LNCaP clone FGC (cell line): ENCODE measurements around the gene HS3ST3B1.

Experiments used
- DNase-seq: peaks from one replicate; pipeline ENCODE4 v3.0.0-alpha.2; 2011; ENCODE audit warnings: low read depth
- H3K4me3 ChIP-seq: 2 replicates; pipeline ENCODE4 v1.5.1; 2011; ENCODE audit warnings: mild to moderate bottlenecking, low read depth, low read length, control low read depth
- TF ChIP-seq, protein P1 (sequence below): IDR thresholded peaks from 2 replicates; pipeline ENCODE4 v1.5.1; 2012; ENCODE audit warnings: mild to moderate bottlenecking; ENCODE audit not compliant: control insufficient read depth, insufficient read depth; ENCODE audit errors: extremely low read depth

The HS3ST3B1 gene

GRCh38 chr17:14329900-14330491 lies 29.1 kb downstream of the HS3ST3B1 start:
- no peak overlapping the region for H3K4me3 ChIP-seq
- TF ChIP-seq, protein P1, sequence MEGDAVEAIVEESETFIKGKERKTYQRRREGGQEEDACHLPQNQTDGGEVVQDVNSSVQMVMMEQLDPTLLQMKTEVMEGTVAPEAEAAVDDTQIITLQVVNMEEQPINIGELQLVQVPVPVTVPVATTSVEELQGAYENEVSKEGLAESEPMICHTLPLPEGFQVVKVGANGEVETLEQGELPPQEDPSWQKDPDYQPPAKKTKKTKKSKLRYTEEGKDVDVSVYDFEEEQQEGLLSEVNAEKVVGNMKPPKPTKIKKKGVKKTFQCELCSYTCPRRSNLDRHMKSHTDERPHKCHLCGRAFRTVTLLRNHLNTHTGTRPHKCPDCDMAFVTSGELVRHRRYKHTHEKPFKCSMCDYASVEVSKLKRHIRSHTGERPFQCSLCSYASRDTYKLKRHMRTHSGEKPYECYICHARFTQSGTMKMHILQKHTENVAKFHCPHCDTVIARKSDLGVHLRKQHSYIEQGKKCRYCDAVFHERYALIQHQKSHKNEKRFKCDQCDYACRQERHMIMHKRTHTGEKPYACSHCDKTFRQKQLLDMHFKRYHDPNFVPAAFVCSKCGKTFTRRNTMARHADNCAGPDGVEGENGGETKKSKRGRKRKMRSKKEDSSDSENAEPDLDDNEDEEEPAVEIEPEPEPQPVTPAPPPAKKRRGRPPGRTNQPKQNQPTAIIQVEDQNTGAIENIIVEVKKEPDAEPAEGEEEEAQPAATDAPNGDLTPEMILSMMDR: no peak
- no peak for DNase-seq

DNA sequence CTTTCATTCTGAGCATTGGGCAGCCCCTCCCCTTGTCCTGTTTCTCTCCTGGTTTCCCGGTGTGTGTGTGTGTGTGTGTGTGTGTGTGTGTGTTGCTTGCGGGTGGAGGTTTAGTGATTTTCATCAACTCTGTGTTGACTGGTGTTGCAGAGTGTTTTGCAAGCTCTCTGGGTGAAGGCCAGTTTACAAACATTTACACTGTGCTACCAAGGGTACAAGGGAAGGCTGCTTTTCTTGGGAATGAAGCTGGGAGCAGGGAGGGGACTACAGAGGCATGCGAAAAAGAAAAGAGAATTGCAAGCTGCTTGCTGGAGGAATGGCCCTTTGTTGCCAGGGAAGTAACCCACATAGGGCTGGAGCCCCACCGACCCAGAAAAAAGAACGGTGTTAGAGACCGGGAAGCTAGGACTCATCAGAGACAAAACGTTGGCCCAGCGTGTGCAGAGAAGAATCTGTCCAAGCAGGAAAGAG lies 29.6 kb downstream of the HS3ST3B1 start:
- no peak overlapping the region for H3K4me3 ChIP-seq
- TF ChIP-seq, protein P1: no peak
- DNase-seq: no peak

DNA sequence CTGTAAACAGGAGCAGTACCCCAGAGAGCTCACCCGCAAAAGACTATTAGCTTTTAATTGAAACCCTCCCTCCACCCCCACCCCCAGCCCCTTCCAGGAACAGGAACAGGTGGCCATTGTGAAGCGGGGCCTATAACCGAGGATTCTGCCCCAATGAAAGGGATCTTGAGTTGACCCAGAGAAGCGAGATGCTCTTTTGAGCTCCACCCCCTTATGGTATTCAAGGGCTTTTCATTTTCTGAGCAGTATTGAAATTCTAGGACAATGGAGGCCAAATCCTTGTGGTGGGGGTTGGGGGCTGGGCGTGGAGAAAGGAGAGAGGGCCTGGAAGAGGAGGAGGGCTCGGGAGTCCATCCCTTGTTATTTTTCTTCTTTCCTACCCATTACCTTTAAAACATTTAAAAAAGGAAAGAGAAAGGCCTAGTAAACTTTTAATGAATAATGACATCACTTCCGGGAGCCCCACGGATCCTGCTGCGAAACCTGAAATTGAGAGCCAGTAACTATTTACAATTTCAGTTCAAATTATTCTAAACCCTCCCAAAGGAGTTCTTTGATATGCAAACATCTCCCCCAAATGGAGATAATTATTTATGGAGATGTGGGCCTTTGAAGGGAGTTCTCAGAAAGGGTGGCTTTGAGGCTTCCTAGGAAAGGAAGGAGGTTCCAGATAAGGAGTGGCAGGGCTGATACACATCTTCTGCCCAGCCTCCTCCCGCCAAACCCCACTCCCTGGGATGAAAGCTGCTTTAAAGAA lies 30.5 kb downstream of the HS3ST3B1 start:
- TF ChIP-seq, protein P1: no peak
- no peak for DNase-seq
- no peak overlapping the region for H3K4me3 ChIP-seq

- no peak overlapping the region for H3K4me3 ChIP-seq
- TF ChIP-seq, protein P1: no peak
- DNase-seq: no peak
Observed at GRCh38 chr17:14331982-14332298, 31.1 kb downstream of the HS3ST3B1 start.

GRCh38 chr17:14332331-14332730 lies 31.4 kb downstream of the HS3ST3B1 start:
- H3K4me3 ChIP-seq: no peak overlapping the region
- TF ChIP-seq, protein P1: no peak
- DNase-seq: no peak

- TF ChIP-seq, protein P1: no peak
- H3K4me3 ChIP-seq: no peak overlapping the region
- DNase-seq: no peak
Observed at GRCh38 chr17:14333506-14333905, 32.6 kb downstream of the HS3ST3B1 start.
